HG03095 (cell line): ENCODE measurements around the gene LTBR.
"Not testable (repeated sequence)": the region's sequence is repeated elsewhere in the genome, so short reads cannot be mapped to it uniquely, and the experiment has no call there.

Source experiments
- ATAC-seq: cut with Tn5 transposase; IDR thresholded peaks from one replicate; pipeline ENCODE4 v1.9.1; 2021; ENCODE audit warnings: moderate library complexity; ENCODE audit not compliant: unreplicated experiment

Gene LTBR

DNA sequence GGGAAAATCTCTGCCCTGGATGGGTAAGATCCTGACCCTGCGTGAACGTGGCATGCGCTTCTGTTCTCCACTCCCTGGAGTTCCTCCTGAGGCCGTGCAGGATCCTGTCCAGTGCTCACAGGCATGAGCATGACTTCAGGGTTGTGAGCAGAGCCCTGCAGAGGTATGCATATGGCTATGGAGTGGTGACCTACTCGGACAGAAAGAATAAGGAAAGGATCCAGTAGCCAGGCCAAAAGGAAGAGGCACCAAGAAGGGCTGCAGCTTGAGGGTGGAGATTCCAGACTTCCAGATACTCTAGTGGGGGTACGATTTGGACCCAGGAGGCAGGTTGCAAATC lies 40.0 kb downstream of the LTBR start:
- ATAC-seq: no peak

DNA sequence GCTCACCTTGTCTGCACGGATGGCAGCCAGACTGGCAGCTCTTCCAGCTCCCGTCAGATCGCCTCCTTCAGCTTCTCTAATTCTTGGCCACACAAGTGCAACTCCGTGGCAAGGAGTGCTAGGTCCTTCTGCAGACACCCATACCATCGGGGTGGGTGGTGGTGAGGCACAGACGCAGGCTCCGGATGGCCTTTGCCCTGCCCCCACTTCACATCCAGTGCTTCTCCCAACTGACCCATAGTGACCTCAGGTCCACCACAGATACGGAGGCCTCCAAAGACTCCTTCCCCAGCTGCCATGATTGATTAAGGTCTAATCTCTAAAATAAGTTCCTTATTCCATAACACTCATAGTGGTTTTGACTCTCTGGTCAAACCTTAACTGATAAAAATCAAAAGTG lies 40.9 kb downstream of the LTBR start:
- no peak for ATAC-seq

DNA sequence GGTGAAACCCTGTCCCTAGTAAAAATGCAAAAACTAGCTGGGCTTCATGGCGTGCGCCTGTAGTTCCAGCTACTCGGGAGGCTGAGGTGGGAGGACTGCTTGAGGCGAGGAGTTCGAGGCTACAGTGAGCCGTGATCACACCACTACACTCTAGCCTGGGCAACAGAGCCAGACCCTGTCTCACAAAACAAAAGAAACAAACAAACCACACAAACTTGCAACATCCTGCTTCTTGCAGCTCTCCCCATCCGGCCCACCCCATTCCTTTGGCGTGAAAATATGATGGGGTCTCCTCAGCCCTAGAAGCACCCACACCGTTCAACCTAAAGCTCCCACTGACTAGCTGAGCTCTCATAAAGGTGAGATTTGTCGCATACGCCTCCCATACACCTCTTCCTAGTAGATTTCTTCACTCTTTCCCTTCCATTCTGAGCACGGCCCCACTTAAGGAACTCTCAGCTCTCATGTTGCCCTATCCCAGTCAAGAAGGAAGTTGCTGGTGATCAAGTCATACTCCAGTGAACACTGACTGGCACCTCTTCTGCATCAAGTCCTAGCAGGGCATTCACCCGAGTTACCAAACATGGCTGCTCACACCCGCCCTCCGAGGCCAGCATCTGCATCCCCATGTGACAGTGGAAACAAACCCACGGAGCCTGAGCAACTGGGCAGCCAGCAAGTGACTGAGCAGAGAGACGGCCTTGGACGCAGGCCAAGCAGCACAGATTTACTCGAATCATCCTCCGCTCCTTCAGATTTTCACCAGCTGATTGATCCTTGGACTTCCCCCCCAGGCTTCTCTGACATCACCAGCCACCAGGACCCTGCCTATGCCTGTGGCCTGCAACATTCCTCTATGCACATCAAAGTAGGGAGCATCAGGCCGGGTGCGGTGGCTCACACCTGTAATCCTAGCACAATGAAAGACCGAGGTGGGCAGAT lies 41.9 kb downstream of the LTBR start:
- no peak for ATAC-seq

DNA sequence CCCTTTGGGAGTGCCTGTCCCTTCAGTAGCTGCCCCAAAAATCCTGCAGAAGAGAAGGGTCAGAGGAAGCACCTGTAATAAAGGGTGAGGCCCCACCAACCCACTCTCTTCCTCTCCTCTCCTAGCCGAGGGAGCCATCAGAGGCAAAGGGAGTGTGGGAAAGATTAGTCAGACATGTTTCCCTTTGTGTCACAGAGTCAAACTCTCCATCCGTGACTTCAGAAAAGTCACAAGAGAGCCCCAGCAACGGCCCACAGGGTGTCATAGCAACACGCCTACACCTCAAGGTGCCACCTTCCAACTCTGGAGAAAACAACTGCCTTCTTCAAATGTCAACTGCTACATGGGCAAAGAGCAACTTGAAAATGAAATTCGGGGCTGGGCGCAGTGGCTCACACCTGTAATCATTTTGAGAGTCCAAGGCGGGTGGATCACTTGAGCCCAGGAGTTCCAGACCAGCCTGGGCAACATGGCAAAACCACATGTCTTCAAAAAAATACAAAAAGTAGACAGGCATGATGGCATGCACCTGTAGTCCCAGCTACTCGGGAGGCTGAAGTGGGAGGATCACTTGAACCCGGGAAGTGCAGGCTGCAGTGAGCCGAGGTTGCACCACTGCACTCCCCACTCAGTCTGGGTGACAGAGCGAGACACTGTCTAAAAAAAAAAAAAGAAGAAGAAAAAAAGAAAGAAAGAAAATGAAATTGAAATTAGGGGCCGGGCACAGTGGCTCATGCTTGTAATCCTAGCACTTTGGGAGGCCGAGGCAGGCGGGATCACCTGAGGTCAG lies 43.1 kb downstream of the LTBR start:
- peak; percentile 45 for ATAC-seq

DNA sequence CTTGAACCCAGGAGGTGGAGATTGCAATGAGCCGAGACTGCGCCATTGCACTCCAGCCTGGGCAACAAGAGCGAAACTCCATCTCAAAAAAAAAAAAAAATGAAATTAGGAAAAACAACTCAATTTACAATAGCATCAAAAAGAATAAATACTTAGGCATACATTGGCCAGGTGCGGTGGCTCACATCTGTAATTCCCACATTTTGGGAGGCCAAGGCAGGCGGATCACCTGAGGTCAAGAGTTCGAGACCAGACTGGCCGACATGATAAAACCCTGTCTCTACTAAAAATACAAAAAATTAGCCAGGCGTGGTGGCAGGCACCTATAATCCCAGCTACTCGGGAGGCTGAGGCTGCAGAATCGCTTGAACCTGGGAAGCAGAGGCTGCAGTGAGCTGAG lies 43.8 kb downstream of the LTBR start:
- ATAC-seq: not testable (repeated sequence)

DNA sequence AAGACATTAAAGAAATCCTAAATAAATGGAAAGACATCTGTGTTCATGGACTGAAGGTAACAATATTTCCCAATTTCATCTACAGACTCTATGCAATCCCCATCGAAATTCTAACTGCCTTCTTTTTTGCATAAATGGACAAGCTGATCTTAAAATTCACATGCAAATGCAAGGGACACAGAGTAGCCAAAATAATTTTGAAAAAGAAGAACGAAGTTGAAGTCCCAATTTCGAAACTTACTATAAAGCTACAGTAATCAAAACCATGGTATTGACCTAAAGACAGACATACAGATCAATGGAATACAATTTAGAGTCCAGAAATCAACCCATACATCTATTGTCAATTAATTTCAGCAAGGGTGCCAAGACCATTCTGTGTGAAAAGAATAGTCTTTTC lies 44.4 kb downstream of the LTBR start:
- no peak for ATAC-seq

DNA sequence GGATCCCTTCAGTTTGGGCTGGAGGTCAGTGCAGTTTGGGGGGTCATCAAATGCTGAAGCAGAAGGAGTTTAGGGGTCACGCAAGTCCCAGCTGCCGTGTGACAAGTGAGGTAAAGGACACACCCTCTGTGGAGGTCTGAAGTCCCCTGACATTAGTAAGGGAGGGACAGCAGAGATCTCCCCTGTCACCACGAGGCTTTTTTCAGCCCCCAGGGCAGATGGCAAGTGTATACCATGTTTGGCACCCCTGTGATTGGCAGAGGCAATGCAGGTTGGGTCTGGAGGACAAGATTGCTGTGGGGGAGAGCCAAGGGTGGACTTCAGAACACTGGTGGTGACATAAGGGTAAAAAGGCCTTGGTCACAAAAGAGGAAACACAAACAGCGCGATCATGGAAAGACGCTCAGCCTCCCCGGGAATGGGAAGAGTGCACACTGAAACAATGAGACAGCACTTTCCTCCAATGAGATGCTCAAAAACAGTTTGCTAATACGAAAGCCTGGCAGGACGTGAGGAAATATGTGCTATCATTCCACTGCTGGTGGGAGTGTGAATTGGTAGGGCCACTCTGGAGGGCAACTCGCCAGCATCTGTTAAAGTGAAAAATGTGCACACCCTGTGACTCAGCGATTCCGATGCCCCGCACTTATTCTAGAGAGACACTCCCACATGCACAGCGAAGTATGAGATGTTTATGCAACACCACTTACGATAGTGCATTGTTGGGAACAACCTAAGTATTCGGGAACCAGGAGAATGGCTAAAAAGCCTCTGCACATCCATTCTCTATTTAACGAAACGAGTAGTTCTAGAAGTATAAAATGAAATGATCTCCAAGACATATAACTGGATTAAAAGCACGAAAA lies 46.4 kb downstream of the LTBR start:
- ATAC-seq: no peak

DNA sequence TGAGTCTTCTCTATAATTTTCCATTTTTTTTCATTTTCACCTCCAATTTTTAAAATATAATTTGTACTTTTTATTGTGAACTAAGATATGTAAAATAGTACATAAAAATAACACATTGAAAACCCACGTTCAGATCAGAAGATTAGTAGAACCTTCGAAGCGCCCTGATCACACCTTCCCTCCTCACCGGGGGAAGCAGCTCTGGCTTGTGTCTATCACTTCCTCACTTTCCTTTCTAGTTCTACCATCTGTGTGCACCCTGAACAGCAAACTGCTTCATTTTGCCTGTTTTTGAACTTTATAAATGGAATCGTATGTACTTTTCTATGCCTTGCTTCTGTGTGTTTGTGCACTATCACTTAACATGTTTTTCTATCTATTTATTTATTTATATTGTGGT lies 49.0 kb downstream of the LTBR start:
- no peak for ATAC-seq

DNA sequence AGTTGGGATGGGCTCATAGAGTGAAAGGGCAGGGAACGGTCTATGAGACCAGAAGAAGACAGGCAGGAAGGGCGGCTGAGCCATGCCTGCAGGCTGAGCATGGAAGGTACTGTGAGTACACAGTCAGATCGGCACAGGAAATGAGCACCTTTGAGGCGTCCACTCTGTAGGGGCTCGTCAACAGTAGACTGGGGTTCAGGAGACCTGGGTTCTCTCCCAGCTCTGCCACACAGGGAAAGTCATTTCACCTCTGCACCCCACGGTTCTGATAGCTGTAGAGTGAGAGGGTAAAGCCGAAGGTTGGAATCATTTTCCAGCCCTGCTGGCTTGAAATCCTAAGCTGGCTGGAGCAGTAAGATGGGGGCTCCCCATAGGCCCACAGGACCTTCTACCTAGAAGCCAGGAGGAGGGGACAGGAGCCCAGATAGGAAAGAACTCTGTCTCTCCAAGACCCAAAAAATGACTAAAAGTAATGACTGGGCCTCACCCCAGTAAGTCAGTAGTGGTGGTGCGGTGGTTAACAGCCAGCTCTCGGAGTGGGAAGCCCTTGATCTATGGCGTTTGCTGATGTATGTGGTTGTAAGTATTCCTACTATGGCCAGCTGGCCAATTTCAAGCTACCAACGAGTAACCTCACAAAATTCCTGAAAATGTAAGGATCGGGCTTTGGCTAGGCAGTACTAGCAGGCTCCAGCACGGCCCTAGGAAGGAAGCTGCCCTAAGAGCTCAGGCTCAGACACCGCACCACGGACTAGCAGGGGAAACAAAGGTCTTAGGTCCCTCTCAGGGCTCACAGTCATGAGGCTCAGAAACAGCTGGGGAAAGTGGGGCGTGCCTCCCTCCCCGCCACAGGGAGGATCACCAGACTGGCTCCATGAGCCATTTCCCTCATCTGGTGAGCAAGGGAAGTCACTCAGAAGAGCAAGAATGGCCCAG lies 50.5 kb downstream of the LTBR start:
- ATAC-seq: no peak

DNA sequence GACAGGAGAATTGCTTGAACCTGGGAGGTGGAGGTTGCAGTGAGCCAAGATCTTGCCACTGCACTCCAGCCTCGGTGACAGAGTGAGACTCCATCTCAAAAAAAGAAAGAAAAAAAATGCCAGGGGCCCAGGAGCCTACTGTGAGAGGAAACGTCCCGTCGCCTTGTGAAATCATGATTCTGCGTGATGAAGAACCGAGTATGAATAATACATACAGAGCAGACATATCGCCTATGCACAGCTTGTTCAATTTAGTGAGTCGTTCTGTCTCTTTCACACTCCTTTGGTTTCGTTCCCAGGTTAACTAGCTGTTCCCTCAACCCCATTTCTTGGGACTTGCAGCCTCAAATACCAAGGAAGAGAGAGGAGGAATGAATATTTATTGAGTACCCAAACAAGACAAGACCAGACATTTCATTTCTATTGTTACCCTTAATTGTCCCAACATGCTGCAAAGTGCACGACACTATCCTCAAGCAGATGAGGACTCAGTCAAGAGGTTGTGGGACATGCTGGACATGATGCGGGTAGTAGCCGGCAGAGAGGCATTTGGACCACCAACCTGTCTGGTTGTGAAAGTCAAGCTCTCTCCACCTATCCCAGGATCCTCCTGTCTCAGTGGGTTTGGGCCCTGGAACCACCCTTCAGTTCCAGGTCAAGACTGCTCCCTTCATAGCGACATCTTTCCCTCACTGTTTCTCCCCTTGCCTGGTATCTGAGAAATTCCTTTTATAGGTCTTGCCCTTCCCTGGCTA lies 52.2 kb downstream of the LTBR start:
- no peak for ATAC-seq

DNA sequence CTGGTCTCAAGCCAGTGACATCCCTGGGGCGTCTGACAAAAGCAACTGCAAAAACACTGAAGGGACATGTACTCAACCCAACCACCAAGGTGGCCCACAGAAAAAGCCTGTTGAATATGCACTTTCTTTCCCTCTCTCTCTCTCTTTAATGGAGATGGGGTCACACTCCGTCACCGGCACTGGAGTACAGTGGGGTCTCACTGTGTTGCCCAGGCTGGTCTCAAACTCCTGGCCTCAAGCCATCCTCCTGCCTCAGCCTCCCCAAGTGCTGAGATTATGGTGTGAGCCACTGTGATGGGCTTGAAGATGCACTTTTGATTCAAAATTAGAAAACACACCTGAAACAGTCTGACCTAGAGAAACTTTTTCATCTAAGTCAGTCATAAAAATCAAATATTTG lies 53.6 kb downstream of the LTBR start:
- ATAC-seq: no peak

DNA sequence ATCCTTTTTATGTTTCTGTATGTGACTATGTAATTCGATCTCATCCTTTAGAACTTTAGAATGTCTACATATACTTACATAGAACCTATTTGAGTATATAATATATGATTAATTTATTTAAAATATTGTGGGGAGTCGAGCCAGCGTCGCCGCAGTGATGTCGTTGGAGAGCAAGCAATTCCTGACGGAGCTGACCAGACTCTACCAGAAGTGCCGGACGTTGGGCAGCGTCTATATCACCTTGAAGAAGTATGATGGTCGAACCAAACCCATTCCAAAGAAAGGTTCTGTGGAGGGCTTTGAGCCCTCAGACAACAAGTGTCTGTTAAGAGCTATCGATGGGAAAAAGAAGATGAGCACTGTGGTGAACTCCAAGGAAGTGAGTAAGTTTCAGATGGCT lies 54.4 kb downstream of the LTBR start:
- no peak for ATAC-seq

DNA sequence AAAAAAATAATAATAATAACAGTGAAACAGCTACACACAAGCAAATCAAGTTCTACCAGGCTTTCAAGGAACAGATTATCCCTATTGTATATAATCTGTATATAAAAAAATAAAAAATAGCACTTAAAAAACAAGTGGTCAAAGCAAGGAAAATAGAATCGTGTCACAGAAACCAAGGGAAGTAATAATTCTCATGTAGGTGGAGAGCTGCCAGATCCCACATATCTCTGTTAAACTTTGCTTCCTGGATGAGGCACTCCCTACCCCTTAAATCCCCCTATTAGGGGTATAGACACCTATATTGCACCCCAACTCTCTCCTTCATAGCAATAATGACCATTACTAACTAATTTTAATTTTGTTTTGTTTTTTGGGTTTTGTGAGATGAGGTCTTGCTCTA lies 56.4 kb downstream of the LTBR start:
- ATAC-seq: no peak
